Glomerular visceral epithelial cell (primary cell): ENCODE data around the gene ACSBG1.
A peak's percentile ranks its signal among the peaks of the same experiment; 100 is the strongest.

Experiments
- DNase-seq: peaks from one replicate; pipeline ENCODE4 v3.0.0-alpha.2; 2016; ENCODE audit errors: extremely low spot score

Gene ACSBG1

DNA sequence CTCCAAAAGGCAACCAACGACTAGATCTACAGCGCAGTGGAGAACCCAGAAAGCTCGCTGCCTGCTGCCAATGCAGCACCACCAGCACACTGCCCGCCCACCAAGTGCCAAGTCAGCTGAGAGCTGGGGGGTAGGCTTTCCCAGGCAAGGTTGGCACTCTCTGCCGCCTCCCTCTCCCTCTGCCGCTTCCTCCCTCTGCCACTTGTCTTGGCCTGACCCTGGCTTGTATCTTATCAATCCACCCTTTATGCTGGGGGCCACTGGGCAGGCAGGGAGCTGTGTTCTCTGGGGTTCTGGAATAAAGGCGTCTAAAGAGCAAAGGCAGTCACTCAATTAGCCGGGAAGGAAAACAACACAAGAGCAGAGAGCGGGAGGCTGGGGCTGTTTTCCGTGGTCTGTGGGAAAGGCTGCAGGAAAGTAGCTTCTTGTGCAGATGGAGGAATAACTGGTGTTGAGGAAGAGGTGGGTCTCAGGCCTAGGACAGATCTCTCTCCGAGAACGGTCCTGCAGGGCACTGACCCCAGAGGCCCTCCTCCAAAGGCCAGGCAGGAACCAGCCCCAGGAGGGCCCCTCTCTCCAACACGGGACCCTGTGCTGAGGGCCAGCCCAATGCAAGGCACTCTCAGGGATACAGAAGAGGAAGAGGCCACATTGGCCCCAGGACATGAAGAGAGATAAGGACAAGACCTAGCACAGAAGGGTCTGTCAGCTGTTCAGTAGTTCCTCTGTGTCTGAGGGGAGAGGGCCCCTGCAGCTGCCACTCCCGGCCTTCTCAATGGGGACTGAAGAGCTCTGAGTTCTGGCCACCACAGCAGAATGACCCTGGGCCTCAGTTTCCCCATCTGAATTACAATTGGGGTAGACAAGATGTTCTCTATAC is 30.8 kb downstream of the ACSBG1 start:
- DNase-seq, result no peak

GRCh38 chr15:78201281-78202190 is 32.8 kb downstream of the ACSBG1 start:
- no peak for DNase-seq

DNA sequence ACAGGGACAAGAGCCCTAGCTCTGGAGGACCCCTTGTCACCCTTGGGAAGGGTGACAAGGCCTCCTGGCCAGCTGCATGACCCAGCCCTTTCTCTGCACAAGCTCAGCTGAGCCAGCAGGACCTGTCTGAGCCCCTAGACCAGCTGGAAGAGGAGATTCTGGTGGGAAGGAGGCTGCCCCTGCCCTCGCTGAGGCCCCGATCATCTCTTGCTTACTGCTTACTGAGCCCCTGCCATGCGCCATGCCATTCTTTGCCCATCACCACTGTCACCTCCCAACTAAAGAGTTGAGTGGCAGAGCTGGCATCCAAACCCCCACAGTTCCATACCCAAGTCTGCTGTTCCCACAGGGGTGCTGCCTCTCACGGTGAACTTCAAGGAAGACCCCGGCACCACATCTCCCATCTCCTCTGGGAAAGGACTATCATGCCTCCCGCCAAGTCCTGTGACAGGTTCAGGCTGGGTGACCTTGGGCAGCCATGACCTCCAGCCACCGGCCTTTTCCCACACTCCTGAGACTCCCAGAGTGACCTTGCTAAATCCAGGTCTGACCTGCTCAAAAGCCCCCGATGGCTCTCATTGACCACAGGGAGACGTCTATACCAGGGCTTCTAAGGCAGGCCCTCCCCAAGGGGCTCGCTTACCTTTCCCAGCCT is 34.0 kb downstream of the ACSBG1 start:
- no peak for DNase-seq

GRCh38 chr15:78197632-78198031 is 36.7 kb downstream of the ACSBG1 start:
- DNase-seq, result no peak

DNA sequence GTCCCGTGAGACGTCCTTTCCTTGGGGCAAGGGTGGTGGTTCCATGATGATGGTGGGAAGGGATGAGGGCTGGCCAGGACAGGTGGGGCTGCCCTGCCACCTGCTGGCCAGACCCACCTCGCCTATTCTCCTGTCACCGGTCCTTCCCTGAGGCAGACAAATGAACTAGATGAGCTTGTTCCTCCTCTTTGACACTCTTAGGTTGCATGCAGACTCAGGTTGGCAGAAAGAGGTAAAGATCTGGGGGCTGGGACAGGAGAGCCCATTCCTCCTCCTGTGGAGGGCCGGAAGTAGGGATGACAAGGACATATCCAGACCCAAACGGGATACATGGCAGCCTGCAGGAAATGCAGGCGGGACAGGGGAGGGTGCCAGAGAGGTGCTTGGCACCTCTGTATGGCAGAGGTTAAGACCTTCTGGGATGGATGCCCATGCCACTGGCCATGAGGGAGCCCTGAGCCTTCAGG is 38.6 kb downstream of the ACSBG1 start:
- DNase-seq, result peak; percentile 39

- no peak for DNase-seq
Observed at GRCh38 chr15:78194568-78194925, 39.8 kb downstream of the ACSBG1 start.

DNA sequence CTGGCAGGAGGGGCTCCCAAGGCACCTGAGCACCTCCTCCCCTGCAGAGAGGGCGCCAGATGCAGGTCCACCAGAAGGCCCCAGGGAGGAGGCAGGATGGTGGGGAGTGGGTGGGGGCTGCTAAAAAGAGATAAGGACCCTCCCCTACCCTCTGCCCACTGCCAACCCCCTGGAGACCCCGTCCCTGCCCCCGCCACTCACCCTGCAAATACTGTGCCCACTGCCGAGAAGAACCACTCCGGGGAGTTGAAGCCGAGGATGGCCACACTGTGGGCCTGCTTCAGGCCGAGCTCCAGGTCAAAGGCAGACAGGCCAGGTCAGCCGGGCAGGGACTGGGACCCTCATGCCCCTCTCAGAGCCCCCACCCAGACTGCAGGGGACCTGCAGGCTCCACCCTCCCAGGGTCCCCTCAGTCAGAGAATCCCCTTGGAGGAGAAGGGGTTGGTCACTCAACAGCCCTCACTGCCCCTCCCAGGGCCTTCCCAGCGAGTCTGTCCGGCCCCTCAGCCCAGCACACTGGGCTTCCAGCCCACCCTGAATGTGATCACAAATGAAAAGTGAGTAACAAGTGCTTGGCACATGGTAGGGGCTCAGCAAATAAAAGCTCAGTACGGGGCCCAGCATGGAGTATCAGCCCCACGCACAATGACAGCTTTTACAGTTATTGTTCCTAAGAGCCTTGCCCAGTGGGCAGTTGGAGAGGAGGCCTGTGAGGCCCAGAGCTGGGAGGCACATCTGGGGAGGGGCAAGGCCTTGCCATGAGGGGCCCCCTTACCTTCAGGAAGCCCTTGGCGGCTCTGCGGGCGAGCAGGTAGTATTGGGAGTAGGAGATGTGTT is 40.4 kb downstream of the ACSBG1 start:
- DNase-seq, result no peak

DNA sequence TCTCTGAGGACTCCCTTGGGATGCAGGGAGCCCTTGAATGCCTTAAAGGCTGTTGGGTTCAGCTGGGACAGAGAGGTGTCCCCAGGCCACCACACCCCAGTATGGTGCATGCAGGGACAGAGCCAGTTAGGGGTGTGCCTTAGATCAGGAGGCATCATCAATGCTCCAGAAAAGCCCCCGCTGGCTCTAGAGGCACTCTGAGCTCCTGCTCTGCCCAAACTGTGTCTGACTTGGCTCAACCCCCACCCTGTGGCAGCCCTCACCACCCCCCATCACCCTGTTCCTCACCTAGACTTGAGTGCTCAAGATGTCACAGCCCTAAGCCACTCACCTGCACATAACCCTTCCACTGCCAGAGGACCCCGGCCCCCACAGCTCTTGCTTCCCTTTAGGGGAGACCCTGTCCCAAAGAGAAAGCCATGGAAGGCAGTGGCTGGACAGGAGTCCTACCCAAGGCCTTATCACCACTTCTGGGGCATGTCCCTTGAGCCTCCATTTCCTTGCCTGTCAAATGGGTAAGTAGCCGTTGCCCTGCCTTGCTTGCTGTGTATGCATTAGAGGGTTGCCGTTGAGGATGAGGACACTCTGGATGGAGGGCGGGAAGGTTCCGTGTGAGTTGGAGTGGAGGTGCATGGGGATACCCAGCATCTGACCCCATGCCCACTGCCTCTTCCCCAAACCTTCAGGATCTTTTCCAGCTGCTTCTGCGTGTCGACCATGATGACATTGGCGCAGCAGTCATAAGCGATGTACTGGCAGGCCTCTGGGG is 41.4 kb downstream of the ACSBG1 start:
- no peak for DNase-seq

DNA sequence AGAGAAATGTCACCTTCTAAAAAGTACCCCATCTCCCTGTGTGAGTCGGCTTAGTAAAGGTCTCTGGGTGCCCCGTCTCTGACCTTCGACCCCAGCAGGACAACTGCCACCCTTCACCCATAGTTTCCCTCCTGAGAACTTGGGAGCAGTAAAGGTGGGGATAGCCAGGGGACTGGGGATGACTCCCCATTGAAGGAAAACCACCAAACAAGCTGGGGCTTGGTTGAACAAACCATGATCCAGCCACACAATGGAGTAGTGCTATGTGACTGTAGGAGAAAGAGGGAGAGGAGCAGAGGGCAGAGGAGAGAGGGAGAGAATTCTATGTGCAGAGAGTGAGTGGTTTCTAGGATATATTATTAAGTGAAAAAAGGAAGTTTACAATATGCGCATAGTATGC is 51.5 kb downstream of the ACSBG1 start:
- no peak for DNase-seq

GRCh38 chr15:78182336-78182700 is 52.0 kb downstream of the ACSBG1 start:
- no peak for DNase-seq

DNA sequence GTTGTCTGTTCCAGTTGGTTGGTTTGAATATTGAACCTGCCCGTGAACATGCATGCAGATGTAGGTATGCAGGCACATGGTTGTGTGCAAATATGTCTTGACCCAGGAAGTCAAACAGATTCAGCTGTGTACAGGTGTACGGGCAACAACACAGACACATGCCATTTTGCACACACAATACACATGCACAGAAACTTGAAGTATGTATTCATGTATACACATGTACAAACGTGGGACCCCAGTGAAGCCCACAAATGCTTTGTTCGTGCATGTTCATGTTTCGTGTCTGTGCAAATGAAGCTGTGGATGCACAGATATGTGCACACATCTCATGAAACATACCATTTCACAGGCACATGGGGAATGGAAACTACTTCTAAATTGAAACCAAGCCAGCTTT is 54.5 kb downstream of the ACSBG1 start:
- no peak for DNase-seq

- DNase-seq, result no peak
Observed at GRCh38 chr15:78179286-78179840, 55.0 kb downstream of the ACSBG1 start.

- no peak for DNase-seq
Observed at GRCh38 chr15:78178064-78178463, 56.3 kb downstream of the ACSBG1 start.

DNA sequence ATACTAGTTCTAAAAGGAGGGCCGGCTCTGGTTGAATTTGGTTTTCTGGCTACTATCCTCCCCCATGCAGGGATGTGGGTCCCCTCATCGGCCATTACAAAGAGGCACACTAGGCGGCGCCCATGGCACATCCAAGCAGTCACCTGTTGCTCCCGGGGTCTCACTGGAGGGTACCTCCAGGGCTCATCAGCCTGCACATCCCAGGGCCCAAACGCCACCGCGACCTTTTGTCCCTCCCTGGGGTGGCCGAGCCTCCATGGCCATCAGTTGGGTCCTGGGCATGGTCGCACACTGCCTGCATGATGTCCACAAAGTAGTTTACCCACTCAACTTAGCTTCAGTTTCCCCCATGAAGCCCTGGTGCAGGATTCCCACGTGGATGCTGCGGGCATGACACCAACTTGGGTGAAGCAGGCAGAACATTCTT is 56.9 kb downstream of the ACSBG1 start:
- DNase-seq, result peak; percentile 29

GRCh38 chr15:78175330-78175729 is 59.0 kb downstream of the ACSBG1 start:
- no peak for DNase-seq

GRCh38 chr15:78174401-78174800 is 60.0 kb downstream of the ACSBG1 start:
- no peak for DNase-seq

- DNase-seq, result no peak
Observed at GRCh38 chr15:78171864-78172472, 62.4 kb downstream of the ACSBG1 start.

- no peak for DNase-seq
Observed at GRCh38 chr15:78170848-78171773, 63.3 kb downstream of the ACSBG1 start.

- no peak for DNase-seq
Observed at GRCh38 chr15:78168608-78169007, 65.8 kb downstream of the ACSBG1 start.
